ENCODE data around the gene NRG3. TPM values are rescaled to one million over a fixed set of nuclear protein-coding genes. Genes with fewer than 3 reads are reported as not detected.
A peak's percentile ranks its signal among the peaks of the same experiment; 100 is the strongest.

NRG3 gene
- total and polyA plus RNA-seq, 12 donors: 0.46 to 3.8 (median 1.3) TPM

GRCh38 chr10:82136103-82136502 lies 261.1 kb downstream of the NRG3 start:
- Histone ChIP-seq H3K27ac (no peak overlapping the region), H3K27me3 (no peaks in the 10 kb centered on the region), H3K36me3 (replicated peaks in 1 of 2) (no peaks in the 10 kb centered on the region), H3K9me3 (replicated peaks in 1 of 3) (no peaks in the 10 kb centered on the region), H3K4me1 (replicated peaks in 1 of 2) (no peaks in the 10 kb centered on the region), H3K4me3 (no peak overlapping the region)
- intact Hi-C loops (cut with DNase I): no loop called here
- no peak for TF ChIP-seq POLR2A (IDR thresholded peaks at IDR 0.05)
- WGBS, 4 donors: 33 to 59% (median 53%) methylated on average over 1 of the region's 1 CpG
- no peak for DNase-seq

GRCh38 chr10:82144153-82144552 lies 269.2 kb downstream of the NRG3 start:
- 45 to 76% (median 72%) methylated on average over 3 of the region's 3 CpGs for WGBS, 4 donors
- H3K9me3 ChIP-seq (replicated peaks in 1 of 3): no peaks in the 10 kb centered on the region
- no peak for DNase-seq
- no peak overlapping the region for H3K27ac ChIP-seq
- H3K4me3 ChIP-seq: no peak overlapping the region
- H3K27me3 ChIP-seq: no peaks in the 10 kb centered on the region
- H3K4me1 ChIP-seq (replicated peaks in 1 of 2): no peaks in the 10 kb centered on the region
- TF ChIP-seq POLR2A (IDR thresholded peaks at IDR 0.05) (no peak), CTCF (IDR thresholded peaks at IDR 0.05) (no peak)
- intact Hi-C loops (cut with DNase I): no loop called here
- H3K36me3 ChIP-seq (replicated peaks in 1 of 2): no peaks in the 10 kb centered on the region

GRCh38 chr10:82148764-82149163 lies 273.8 kb downstream of the NRG3 start:
- Histone ChIP-seq H3K27me3 (no peaks in the 10 kb centered on the region), H3K9me3 (replicated peaks in 1 of 3) (no peaks in the 10 kb centered on the region), H3K4me1 (replicated peaks in 1 of 2) (no peaks in the 10 kb centered on the region), H3K27ac (no peak overlapping the region), H3K4me3 (no peak overlapping the region), H3K36me3 (replicated peaks in 1 of 2) (no peaks in the 10 kb centered on the region)
- intact Hi-C loops (cut with DNase I): no loop called here
- TF ChIP-seq CTCF (IDR thresholded peaks at IDR 0.05): no peak
- no peak for TF ChIP-seq POLR2A (IDR thresholded peaks at IDR 0.05)
- 41 to 57% (median 49%) methylated on average over 1 of the region's 1 CpG for WGBS, 4 donors
- DNase-seq: no peak

- H3K27ac ChIP-seq: no peak overlapping the region
- H3K36me3 ChIP-seq (replicated peaks in 1 of 2): no peaks in the 10 kb centered on the region
- intact Hi-C loops (cut with DNase I): no loop called here
- WGBS, 4 donors: 31 to 52% (median 37%) methylated on average over 3 to 4 of the region's 4 CpGs
- H3K4me3 ChIP-seq: no peak overlapping the region
- no peaks in the 10 kb centered on the region for H3K27me3 ChIP-seq
- H3K9me3 ChIP-seq (replicated peaks in 1 of 3): no peaks in the 10 kb centered on the region
- TF ChIP-seq POLR2A (IDR thresholded peaks at IDR 0.05): no peak
- TF ChIP-seq CTCF (IDR thresholded peaks at IDR 0.05): no peak
- DNase-seq: no peak
- no peaks in the 10 kb centered on the region for H3K4me1 ChIP-seq (replicated peaks in 1 of 2)
Measured at GRCh38 chr10:82149674-82150073, 274.7 kb downstream of the NRG3 start.

- H3K4me1 ChIP-seq (replicated peaks in 1 of 2): no peaks in the 10 kb centered on the region
- H3K4me3 ChIP-seq: no peak overlapping the region
- 46 to 54% (median 48%) methylated on average over 8 to 9 of the region's 9 CpGs for WGBS, 4 donors
- no peak overlapping the region for H3K27ac ChIP-seq
- H3K36me3 ChIP-seq (replicated peaks in 1 of 2): no peaks in the 10 kb centered on the region
- H3K9me3 ChIP-seq (replicated peaks in 1 of 3): no peaks in the 10 kb centered on the region
- no peaks in the 10 kb centered on the region for H3K27me3 ChIP-seq
- intact Hi-C loops (cut with DNase I): no loop called here
- TF ChIP-seq POLR2A (IDR thresholded peaks at IDR 0.05): no peak
- peak in 3 of 6 experiments; percentile 12 to 18 (median 16) for TF ChIP-seq CTCF (IDR thresholded peaks at IDR 0.05)
- DNase-seq: peak in 6 of 7 donors; percentile 9 to 51 (median 18)
Measured at GRCh38 chr10:82150123-82150900, 275.3 kb downstream of the NRG3 start.
